H1 (cell line): ENCODE data around the gene TAAR1. TPM values are rescaled to one million over a fixed set of nuclear protein-coding genes. Genes with fewer than 3 reads are reported as not detected.

Experiments used
- HDAC6 ChIP-seq: IDR thresholded peaks from one replicate; pipeline ENCODE4 v1.7.1; 2012; ENCODE audit warnings: low read depth, mild to moderate bottlenecking, inconsistent platforms, low read length, moderate library complexity
- TAF7 ChIP-seq: optimal IDR thresholded peaks from 2 replicates; pipeline ENCODE3; 2011; ENCODE audit warnings: low read depth, mild to moderate bottlenecking, inconsistent platforms, low read length, moderate library complexity, borderline replicate concordance
- polyA plus RNA-seq, 7 experiments: library from polyadenylated mRNA; depleted of rRNA in 3 of 7; stranded (reverse) in 5 of 7; unstranded in 2 of 7; fragments of >200 nt in 5 of 7; fragments of 200-250 nt in 2 of 7; gene quantifications; 1 replicate in 5 of 7; 2 replicates in 1 of 7; 4 replicates in 1 of 7; pipeline versions ENCODE4 v1.2.1 to v1.2.3, GENCODE V29; 2011 to 2013; ENCODE audit warnings: missing spikeins in 2 of 7, mixed read lengths in 2 of 7
- total RNA-seq: library from RNA; stranded (reverse); fragmentation: NEBNext Ultra II Directional; extraction: Animal tissue kit (Norgen Biotek cat#: 25700); gene quantifications from 2 replicates; pipeline ENCODE4 v1.2.1, GENCODE V29; 2021
- TF ChIP-seq, protein P1 (sequence below): fragments of 300-600 bp; sonication (generic); IDR thresholded peaks from 2 replicates; pipeline ENCODE4 v1.7.1; 2012; ENCODE audit warnings: low read length, moderate library complexity, mild to moderate bottlenecking, inconsistent platforms; ENCODE audit not compliant: insufficient replicate concordance
- TF ChIP-seq, protein P2 (sequence below): IDR thresholded peaks from 2 replicates; pipeline ENCODE4 v1.6.1; 2012; ENCODE audit warnings: low read length, inconsistent platforms

The TAAR1 gene
- total and polyA plus RNA-seq, 2 of the 8 experiments (the other 6 are each of a cell fraction or from before 2014, with no cell fraction given), result not detected

DNA sequence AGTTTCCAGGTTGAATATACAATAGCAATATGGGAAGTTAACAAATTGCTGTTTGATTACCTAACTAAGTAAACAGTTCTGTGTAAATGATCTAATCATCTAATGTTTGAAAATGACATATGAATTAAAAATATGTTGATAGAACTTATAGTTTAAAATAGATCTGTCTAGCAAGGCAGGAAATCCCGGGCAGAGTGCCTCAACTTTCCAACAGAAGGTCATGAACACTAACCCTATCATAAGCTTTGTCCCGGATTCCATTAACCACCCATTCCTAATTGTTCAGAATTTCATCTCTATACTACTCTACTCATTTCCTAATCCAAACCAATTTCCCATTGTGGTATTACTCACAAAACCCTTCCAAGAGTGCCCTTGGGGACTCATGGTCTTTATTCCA is 10.2 kb downstream of the TAAR1 start (continued):
- TF ChIP-seq, protein P1, sequence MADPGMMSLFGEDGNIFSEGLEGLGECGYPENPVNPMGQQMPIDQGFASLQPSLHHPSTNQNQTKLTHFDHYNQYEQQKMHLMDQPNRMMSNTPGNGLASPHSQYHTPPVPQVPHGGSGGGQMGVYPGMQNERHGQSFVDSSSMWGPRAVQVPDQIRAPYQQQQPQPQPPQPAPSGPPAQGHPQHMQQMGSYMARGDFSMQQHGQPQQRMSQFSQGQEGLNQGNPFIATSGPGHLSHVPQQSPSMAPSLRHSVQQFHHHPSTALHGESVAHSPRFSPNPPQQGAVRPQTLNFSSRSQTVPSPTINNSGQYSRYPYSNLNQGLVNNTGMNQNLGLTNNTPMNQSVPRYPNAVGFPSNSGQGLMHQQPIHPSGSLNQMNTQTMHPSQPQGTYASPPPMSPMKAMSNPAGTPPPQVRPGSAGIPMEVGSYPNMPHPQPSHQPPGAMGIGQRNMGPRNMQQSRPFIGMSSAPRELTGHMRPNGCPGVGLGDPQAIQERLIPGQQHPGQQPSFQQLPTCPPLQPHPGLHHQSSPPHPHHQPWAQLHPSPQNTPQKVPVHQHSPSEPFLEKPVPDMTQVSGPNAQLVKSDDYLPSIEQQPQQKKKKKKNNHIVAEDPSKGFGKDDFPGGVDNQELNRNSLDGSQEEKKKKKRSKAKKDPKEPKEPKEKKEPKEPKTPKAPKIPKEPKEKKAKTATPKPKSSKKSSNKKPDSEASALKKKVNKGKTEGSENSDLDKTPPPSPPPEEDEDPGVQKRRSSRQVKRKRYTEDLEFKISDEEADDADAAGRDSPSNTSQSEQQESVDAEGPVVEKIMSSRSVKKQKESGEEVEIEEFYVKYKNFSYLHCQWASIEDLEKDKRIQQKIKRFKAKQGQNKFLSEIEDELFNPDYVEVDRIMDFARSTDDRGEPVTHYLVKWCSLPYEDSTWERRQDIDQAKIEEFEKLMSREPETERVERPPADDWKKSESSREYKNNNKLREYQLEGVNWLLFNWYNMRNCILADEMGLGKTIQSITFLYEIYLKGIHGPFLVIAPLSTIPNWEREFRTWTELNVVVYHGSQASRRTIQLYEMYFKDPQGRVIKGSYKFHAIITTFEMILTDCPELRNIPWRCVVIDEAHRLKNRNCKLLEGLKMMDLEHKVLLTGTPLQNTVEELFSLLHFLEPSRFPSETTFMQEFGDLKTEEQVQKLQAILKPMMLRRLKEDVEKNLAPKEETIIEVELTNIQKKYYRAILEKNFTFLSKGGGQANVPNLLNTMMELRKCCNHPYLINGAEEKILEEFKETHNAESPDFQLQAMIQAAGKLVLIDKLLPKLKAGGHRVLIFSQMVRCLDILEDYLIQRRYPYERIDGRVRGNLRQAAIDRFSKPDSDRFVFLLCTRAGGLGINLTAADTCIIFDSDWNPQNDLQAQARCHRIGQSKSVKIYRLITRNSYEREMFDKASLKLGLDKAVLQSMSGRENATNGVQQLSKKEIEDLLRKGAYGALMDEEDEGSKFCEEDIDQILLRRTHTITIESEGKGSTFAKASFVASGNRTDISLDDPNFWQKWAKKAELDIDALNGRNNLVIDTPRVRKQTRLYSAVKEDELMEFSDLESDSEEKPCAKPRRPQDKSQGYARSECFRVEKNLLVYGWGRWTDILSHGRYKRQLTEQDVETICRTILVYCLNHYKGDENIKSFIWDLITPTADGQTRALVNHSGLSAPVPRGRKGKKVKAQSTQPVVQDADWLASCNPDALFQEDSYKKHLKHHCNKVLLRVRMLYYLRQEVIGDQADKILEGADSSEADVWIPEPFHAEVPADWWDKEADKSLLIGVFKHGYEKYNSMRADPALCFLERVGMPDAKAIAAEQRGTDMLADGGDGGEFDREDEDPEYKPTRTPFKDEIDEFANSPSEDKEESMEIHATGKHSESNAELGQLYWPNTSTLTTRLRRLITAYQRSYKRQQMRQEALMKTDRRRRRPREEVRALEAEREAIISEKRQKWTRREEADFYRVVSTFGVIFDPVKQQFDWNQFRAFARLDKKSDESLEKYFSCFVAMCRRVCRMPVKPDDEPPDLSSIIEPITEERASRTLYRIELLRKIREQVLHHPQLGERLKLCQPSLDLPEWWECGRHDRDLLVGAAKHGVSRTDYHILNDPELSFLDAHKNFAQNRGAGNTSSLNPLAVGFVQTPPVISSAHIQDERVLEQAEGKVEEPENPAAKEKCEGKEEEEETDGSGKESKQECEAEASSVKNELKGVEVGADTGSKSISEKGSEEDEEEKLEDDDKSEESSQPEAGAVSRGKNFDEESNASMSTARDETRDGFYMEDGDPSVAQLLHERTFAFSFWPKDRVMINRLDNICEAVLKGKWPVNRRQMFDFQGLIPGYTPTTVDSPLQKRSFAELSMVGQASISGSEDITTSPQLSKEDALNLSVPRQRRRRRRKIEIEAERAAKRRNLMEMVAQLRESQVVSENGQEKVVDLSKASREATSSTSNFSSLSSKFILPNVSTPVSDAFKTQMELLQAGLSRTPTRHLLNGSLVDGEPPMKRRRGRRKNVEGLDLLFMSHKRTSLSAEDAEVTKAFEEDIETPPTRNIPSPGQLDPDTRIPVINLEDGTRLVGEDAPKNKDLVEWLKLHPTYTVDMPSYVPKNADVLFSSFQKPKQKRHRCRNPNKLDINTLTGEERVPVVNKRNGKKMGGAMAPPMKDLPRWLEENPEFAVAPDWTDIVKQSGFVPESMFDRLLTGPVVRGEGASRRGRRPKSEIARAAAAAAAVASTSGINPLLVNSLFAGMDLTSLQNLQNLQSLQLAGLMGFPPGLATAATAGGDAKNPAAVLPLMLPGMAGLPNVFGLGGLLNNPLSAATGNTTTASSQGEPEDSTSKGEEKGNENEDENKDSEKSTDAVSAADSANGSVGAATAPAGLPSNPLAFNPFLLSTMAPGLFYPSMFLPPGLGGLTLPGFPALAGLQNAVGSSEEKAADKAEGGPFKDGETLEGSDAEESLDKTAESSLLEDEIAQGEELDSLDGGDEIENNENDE, result no peak
- TF ChIP-seq TAF7, result no peak
- no peak for TF ChIP-seq HDAC6
- TF ChIP-seq, protein P2, sequence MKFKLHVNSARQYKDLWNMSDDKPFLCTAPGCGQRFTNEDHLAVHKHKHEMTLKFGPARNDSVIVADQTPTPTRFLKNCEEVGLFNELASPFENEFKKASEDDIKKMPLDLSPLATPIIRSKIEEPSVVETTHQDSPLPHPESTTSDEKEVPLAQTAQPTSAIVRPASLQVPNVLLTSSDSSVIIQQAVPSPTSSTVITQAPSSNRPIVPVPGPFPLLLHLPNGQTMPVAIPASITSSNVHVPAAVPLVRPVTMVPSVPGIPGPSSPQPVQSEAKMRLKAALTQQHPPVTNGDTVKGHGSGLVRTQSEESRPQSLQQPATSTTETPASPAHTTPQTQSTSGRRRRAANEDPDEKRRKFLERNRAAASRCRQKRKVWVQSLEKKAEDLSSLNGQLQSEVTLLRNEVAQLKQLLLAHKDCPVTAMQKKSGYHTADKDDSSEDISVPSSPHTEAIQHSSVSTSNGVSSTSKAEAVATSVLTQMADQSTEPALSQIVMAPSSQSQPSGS, result no peak
